ENCODE data around the gene OR52D1. TPM values are rescaled to one million over a fixed set of nuclear protein-coding genes. Genes with fewer than 3 reads are reported as not detected.

Gene OR52D1
- total RNA-seq, 4 donors from 2014 or later = not detected

GRCh38 chr11:5500393-5500801, 11.9 kb downstream of the OR52D1 start:
- Histone ChIP-seq H3K9me3 (no peaks in the 10 kb centered on the region), H3K36me3 (no peaks in the 10 kb centered on the region), H3K4me3 (no peak overlapping the region), H3K27ac (replicated peaks in 1 of 4) (no peak overlapping the region), H3K27me3 (no peaks in the 10 kb centered on the region), H3K4me1 (no peaks in the 10 kb centered on the region)
- DNase-seq (ENCODE audit: extremely low spot score) = peak; percentile 64
- 92% methylated on average over 6 of the region's 6 CpGs for WGBS
- TF ChIP-seq POLR2AphosphoS5 (IDR thresholded peaks at IDR 0.05) = no peak
- no peak for TF ChIP-seq EP300 (IDR thresholded peaks at IDR 0.05)
- TF ChIP-seq, protein P1, sequence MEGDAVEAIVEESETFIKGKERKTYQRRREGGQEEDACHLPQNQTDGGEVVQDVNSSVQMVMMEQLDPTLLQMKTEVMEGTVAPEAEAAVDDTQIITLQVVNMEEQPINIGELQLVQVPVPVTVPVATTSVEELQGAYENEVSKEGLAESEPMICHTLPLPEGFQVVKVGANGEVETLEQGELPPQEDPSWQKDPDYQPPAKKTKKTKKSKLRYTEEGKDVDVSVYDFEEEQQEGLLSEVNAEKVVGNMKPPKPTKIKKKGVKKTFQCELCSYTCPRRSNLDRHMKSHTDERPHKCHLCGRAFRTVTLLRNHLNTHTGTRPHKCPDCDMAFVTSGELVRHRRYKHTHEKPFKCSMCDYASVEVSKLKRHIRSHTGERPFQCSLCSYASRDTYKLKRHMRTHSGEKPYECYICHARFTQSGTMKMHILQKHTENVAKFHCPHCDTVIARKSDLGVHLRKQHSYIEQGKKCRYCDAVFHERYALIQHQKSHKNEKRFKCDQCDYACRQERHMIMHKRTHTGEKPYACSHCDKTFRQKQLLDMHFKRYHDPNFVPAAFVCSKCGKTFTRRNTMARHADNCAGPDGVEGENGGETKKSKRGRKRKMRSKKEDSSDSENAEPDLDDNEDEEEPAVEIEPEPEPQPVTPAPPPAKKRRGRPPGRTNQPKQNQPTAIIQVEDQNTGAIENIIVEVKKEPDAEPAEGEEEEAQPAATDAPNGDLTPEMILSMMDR (IDR thresholded peaks at IDR 0.05) = no peak
- no peak for TF ChIP-seq POLR2A (IDR thresholded peaks at IDR 0.05; ENCODE audit: low read depth)
- intact Hi-C loops (cut with DNase I) = no loop called here

- H3K27me3 ChIP-seq = no peaks in the 10 kb centered on the region
- H3K9me3 ChIP-seq = no peaks in the 10 kb centered on the region
- intact Hi-C loops (cut with DNase I) = no loop called here
- no peak overlapping the region for H3K4me3 ChIP-seq
- no peak for DNase-seq (ENCODE audit: extremely low spot score)
- 77% methylated on average over 2 of the region's 2 CpGs for WGBS
- no peak overlapping the region for H3K27ac ChIP-seq (replicated peaks in 1 of 4)
- no peak for TF ChIP-seq POLR2A (IDR thresholded peaks at IDR 0.05; ENCODE audit: low read depth)
- TF ChIP-seq POLR2AphosphoS5 (IDR thresholded peaks at IDR 0.05) = no peak
- no peak for TF ChIP-seq EP300 (IDR thresholded peaks at IDR 0.05)
- TF ChIP-seq, protein P1 (IDR thresholded peaks at IDR 0.05) = no peak
- no peaks in the 10 kb centered on the region for H3K4me1 ChIP-seq
- H3K36me3 ChIP-seq = no peaks in the 10 kb centered on the region
Measured at GRCh38 chr11:5504403-5504921, 16.0 kb downstream of the OR52D1 start.

- Histone ChIP-seq H3K27ac (replicated peaks in 1 of 4) (no peak overlapping the region), H3K36me3 (no peaks in the 10 kb centered on the region), H3K27me3 (no peaks in the 10 kb centered on the region), H3K9me3 (no peaks in the 10 kb centered on the region), H3K4me1 (no peaks in the 10 kb centered on the region), H3K4me3 (no peak overlapping the region)
- no peak for DNase-seq (ENCODE audit: extremely low spot score)
- WGBS = 86% methylated on average over 9 of the region's 9 CpGs
- TF ChIP-seq EP300 (IDR thresholded peaks at IDR 0.05) (no peak), POLR2A (IDR thresholded peaks at IDR 0.05; ENCODE audit: low read depth) (no peak), POLR2AphosphoS5 (IDR thresholded peaks at IDR 0.05) (no peak)
- TF ChIP-seq, protein P1 (IDR thresholded peaks at IDR 0.05) = no peak
- intact Hi-C loops (cut with DNase I) = no loop called here
Measured at GRCh38 chr11:5505363-5506048, 17.0 kb downstream of the OR52D1 start.

DNA sequence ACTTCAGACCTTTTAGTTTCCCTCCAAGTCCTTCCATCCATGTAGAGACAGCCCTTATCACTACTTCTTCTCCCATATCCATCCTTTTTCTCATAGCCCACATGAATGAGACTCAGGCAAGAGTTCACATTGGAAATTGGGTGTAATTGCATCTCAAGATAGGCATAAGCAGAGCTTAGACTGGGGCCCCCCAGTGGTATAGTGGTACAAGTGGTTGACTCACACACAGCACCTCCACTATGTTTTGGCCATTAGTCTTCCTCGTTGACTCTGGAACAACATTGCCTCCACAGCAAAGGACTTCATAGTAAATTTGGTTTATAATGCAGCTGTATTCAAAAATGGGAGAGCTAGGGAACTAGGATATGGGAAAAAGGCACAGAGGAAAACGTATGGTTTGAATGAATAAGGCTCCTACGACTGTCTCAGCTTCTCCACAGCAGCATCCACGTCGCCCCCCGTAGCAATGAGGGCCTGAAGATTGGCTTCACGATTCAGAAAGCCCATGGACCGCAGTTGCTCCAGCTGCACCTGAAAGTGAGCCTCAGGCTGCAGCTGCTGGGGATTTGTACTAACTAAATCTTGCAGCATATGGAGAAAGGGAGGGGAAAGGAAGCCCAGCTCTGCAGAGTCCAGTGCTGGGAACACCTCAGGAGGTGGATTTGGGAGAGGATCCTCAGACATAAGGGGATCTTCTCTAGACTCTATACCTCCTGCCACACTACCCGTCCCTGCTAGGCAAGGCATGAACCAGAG, 18.9 kb downstream of the OR52D1 start:
- Histone ChIP-seq H3K4me1 (no peaks in the 10 kb centered on the region), H3K9me3 (no peaks in the 10 kb centered on the region), H3K4me3 (no peak overlapping the region), H3K27ac (replicated peaks in 1 of 4) (no peak overlapping the region), H3K27me3 (no peaks in the 10 kb centered on the region), H3K36me3 (no peaks in the 10 kb centered on the region)
- intact Hi-C loops (cut with DNase I) = no loop called here
- TF ChIP-seq POLR2AphosphoS5 (IDR thresholded peaks at IDR 0.05) = no peak
- TF ChIP-seq, protein P1 (IDR thresholded peaks at IDR 0.05) = no peak
- WGBS = 82% methylated on average over 9 of the region's 9 CpGs
- no peak for DNase-seq (ENCODE audit: extremely low spot score)

Data from esophagus muscularis mucosa (tissue), 4 donors.